Lung (tissue), 12 donors: Measurements from ENCODE around the gene TOR1A. TPM values are rescaled to one million over a fixed set of nuclear protein-coding genes. Genes with fewer than 3 reads are reported as not detected.
"Not testable (repeated sequence)": the region's sequence is repeated elsewhere in the genome, so short reads cannot be mapped to it uniquely, and the experiment has no call there.

Experiments
- ATAC-seq: fragments of 200-7000 bp; cut with Tn5 transposase; one replicate; pipeline ENCODE4 v1.9.1; 2020; ENCODE audit warnings: moderate number of reproducible peaks; ENCODE audit not compliant: insufficient read depth, low FRiP score
- DNase-seq, 3 donors: peaks; one replicate each; pipeline ENCODE4 v3.0.0-alpha.2; 2013 to 2017
- H3K27ac ChIP-seq, 2 donors: one replicate each; pipeline ENCODE4 v1.5.1; 2013; ENCODE audit warnings: mild to moderate bottlenecking in 2 of 2, moderate library complexity in 2 of 2, control low read depth in 1 of 2, inconsistent platforms in 1 of 2, low read depth in 1 of 2, low read length in 1 of 2
- H3K27me3 ChIP-seq, 3 donors: one replicate each; pipeline ENCODE4 v1.5.1; 2013; ENCODE audit warnings: low read length in 2 of 3; ENCODE audit not compliant: control insufficient read depth in 3 of 3, insufficient read depth in 3 of 3
- H3K36me3 ChIP-seq, 4 donors: one replicate each; pipeline ENCODE4 v1.5.1; 2013; ENCODE audit warnings: low read length in 4 of 4, mild to moderate bottlenecking in 1 of 4, moderate library complexity in 1 of 4; ENCODE audit not compliant: control insufficient read depth in 4 of 4, insufficient read depth in 4 of 4
- H3K4me1 ChIP-seq, 5 donors: one replicate each; pipeline ENCODE4 v1.5.1; 2013; ENCODE audit warnings: low read length in 5 of 5, mild to moderate bottlenecking in 2 of 5, moderate library complexity in 1 of 5; ENCODE audit not compliant: control insufficient read depth in 5 of 5, insufficient read depth in 5 of 5
- H3K4me3 ChIP-seq: one replicate; pipeline ENCODE4 v1.5.1; 2013; ENCODE audit warnings: mild to moderate bottlenecking, control low read depth, moderate library complexity
- H3K9ac ChIP-seq, 2 donors: one replicate each; pipeline ENCODE4 v1.5.1; 2013; ENCODE audit warnings: low read length in 2 of 2, control low read depth in 1 of 2; ENCODE audit not compliant: insufficient read depth in 1 of 2
- H3K9me3 ChIP-seq, 4 donors: one replicate each; pipeline ENCODE4 v1.5.1; 2013; ENCODE audit warnings: low read length in 3 of 4, mild to moderate bottlenecking in 1 of 4, moderate library complexity in 1 of 4; ENCODE audit not compliant: control insufficient read depth in 4 of 4, insufficient read depth in 3 of 4
- WGBS, 2 donors: extraction: QIAGEN DNeasy Blood & Tissue Kit; methylation state at CpG; one replicate each; pipeline ENCODE4 v1.1.7; 2013; 5-methylcytosine and 5-hydroxymethylcytosine counted together
- polyA plus RNA-seq, 2 donors: library from polyadenylated mRNA; stranded (reverse); fragments of 200-250 nt; gene quantifications; one replicate each; pipeline ENCODE4 v1.2.1, GENCODE V29; 2013
- total RNA-seq, 2 donors: library from RNA; depleted of rRNA in 1 of 2; stranded (reverse); fragments of >200 nt in 1 of 2; gene quantifications; one replicate each; pipeline ENCODE4 v1.2.1, GENCODE V29; 2014 to 2021
- TF ChIP-seq, protein P1 (sequence below): IDR thresholded peaks from 2 replicates; pipeline ENCODE4 v1.5.1; 2012; ENCODE audit warnings: mild to moderate bottlenecking; ENCODE audit errors: control extremely low read depth, extremely low read depth
- donor health status: control.
- donor health status: control.
- donor health status: Bipolar disorder and iron deficiency.
- donor health status: healthy.
- donor health status: DM: yes; HTN: yes; CAD: no.

Gene TOR1A
- total and polyA plus RNA-seq, 4 donors = 19.1 to 41.8 (median 28.4) TPM

DNA sequence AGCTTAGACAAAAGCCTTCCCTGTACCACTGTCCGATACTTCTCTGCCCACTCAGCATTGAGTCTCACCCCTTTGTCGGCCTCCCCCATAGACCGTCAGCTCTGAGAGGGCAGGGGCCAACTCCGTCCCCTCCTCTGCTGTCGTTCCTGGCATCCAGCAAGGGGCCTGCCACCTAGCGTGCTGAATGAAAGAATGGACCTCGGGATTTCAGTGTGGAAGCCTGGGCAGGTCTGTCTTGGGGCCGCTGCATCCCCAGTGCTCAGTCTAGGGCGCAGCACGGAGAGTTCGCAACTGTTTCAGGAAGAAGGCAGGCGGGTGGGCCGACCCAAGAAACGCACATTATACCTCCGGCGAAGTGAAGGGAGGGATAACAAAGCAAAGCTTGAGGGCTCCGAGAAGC lies 22.4 kb downstream of the TOR1A start:
- Histone ChIP-seq H3K4me1 (peaks cover 0 to 8% (median 3%) of the 10 kb centered on the region in 5 donors), H3K9me3 (no peaks in the 10 kb centered on the region), H3K27me3 (no peaks in the 10 kb centered on the region), H3K9ac (no peak overlapping the region), H3K36me3 (peaks cover 0 to 7% (median 0%) of the 10 kb centered on the region in 4 donors), H3K4me3 (no peak overlapping the region), H3K27ac (no peak overlapping the region)
- no peak for DNase-seq
- WGBS, 2 donors = 85 to 90% methylated on average over 17 of the region's 17 CpGs
- no peak for ATAC-seq
- TF ChIP-seq, protein P1, sequence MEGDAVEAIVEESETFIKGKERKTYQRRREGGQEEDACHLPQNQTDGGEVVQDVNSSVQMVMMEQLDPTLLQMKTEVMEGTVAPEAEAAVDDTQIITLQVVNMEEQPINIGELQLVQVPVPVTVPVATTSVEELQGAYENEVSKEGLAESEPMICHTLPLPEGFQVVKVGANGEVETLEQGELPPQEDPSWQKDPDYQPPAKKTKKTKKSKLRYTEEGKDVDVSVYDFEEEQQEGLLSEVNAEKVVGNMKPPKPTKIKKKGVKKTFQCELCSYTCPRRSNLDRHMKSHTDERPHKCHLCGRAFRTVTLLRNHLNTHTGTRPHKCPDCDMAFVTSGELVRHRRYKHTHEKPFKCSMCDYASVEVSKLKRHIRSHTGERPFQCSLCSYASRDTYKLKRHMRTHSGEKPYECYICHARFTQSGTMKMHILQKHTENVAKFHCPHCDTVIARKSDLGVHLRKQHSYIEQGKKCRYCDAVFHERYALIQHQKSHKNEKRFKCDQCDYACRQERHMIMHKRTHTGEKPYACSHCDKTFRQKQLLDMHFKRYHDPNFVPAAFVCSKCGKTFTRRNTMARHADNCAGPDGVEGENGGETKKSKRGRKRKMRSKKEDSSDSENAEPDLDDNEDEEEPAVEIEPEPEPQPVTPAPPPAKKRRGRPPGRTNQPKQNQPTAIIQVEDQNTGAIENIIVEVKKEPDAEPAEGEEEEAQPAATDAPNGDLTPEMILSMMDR = no peak

GRCh38 chr9:129798973-129799372 lies 25.0 kb downstream of the TOR1A start:
- TF ChIP-seq, protein P1 = no peak
- WGBS, 2 donors = 47 to 66% methylated on average over 6 of the region's 6 CpGs

GRCh38 chr9:129796029-129796428 lies 27.9 kb downstream of the TOR1A start:
- H3K9me3 ChIP-seq, H3K27ac ChIP-seq, ATAC-seq, H3K4me1 ChIP-seq, H3K27me3 ChIP-seq, H3K9ac ChIP-seq, DNase-seq, H3K4me3 ChIP-seq, H3K36me3 ChIP-seq: not testable (repeated sequence)
- WGBS, 2 donors = 82 to 92% methylated on average over 2 of the region's 2 CpGs

More at GRCh38 chr9:129798973-129799372, 25.0 kb downstream of the TOR1A start:
- peaks cover 0 to 6% (median 3%) of the 10 kb centered on the region in 5 donors for H3K4me1 ChIP-seq
- H3K9ac ChIP-seq = no peak overlapping the region
- DNase-seq (no peak), ATAC-seq (no peak)
- no peak overlapping the region for H3K27ac ChIP-seq
- H3K27me3 ChIP-seq = peaks cover 0 to 3% (median 0%) of the 10 kb centered on the region in 3 donors
- no peaks in the 10 kb centered on the region for H3K36me3 ChIP-seq
- no peak overlapping the region for H3K4me3 ChIP-seq
- H3K9me3 ChIP-seq = no peaks in the 10 kb centered on the region

DNA sequence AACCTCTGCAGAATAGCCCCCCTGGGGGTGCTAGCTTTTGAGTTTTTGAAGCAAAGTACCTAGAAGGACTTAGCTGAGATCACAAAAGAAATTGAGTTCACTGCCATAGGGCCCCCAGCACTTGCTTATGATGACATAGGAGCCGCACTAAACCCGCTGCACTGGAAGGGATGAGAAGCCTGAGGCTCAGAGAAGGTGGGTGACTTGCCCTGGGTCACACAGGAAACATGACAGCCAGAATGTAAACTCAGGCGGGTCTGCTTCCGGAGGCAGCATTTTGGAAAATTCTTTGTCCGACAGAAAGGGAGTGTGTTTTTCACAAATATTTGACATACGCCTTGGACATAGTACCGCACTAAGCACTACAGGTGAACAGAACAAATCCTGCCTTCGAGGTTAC lies 29.4 kb downstream of the TOR1A start:
- ATAC-seq (no peak), DNase-seq (no peak)
- no peak overlapping the region for H3K9ac ChIP-seq
- TF ChIP-seq, protein P1 = no peak
- H3K4me1 ChIP-seq = no peaks in the 10 kb centered on the region
- H3K9me3 ChIP-seq = no peaks in the 10 kb centered on the region
- no peaks in the 10 kb centered on the region for H3K36me3 ChIP-seq
- WGBS, 2 donors = 82 to 95% methylated on average over 8 of the region's 8 CpGs
- peaks cover 0 to 3% (median 0%) of the 10 kb centered on the region in 3 donors for H3K27me3 ChIP-seq
- H3K27ac ChIP-seq = no peak overlapping the region
- H3K4me3 ChIP-seq = no peak overlapping the region
